ENCODE results near the gene RHOXF2. TPM values are rescaled to one million over a fixed set of nuclear protein-coding genes. Genes with fewer than 3 reads are reported as not detected.
A peak's percentile ranks its signal among the peaks of the same experiment; 100 is the strongest.

Gene RHOXF2
- total and polyA plus RNA-seq, 9 of the 15 experiments (the other 6 are each of a cell fraction or from before 2014, with no cell fraction given) = 36.0 to 200 (median 141) TPM

GRCh38 chrX:120144178-120144844, 14.1 kb upstream of the RHOXF2 start (continued):
- TF ChIP-seq MNT (conservative IDR thresholded peaks at IDR 0.05) (peak in 1 of 2 experiments; percentile 23; a peak in 1 of 4 replicates), E2F6 (IDR thresholded peaks at IDR 0.05; ENCODE audit: borderline replicate concordance in 1 of 2, extremely low read depth in 1 of 2, insufficient read depth in 1 of 2, insufficient read length in 1 of 2, low read depth in 1 of 2, low read length in 1 of 2, poor library complexity in 1 of 2, severe bottlenecking in 1 of 2) (peak in 1 of 2 experiments; percentile 32), ZNF512 (tag; IDR thresholded peaks at IDR 0.05) (peak; percentile 85), ZBTB7A (IDR thresholded peaks at IDR 0.05; ENCODE audit: borderline replicate concordance, control insufficient read depth, low read depth, low read length) (0 out of 2 replicates have a peak, but pooled peaks have one; percentile 36), ZNF384 (IDR thresholded peaks at IDR 0.05; ENCODE audit: low read depth, low read length) (peak; percentile 24; the same call in 1 of the 2 replicates), ZNF695 (CRISPR knock-in tag; IDR thresholded peaks at IDR 0.05) (no peak), SMARCA4 (IDR thresholded peaks at IDR 0.05) (0 out of 2 replicates have a peak, but pooled peaks have one; percentile 27), EP400 (IDR thresholded peaks at IDR 0.05) (peak; percentile 17; the same call in 1 of the 2 replicates), EZH2 (IDR thresholded peaks at IDR 0.05; ENCODE audit: borderline replicate concordance, low read depth, low read length) (no peak), HINFP (tag; conservative IDR thresholded peaks at IDR 0.05; ENCODE audit: low read depth) (no peak), EGR1 (conservative IDR thresholded peaks at IDR 0.05) (peak; percentile 81)
